COLO829 (cell line): ENCODE measurements around the gene PROB1.
A peak's percentile ranks its signal among the peaks of the same experiment; 100 is the strongest.
"Not testable (repeated sequence)": the region's sequence is repeated elsewhere in the genome, so short reads cannot be mapped to it uniquely, and the experiment has no call there.

Experiments used
- DNase-seq: peaks from one replicate; pipeline ENCODE4 v3.0.0; 2012; ENCODE audit warnings: low spot score

The PROB1 gene

DNA sequence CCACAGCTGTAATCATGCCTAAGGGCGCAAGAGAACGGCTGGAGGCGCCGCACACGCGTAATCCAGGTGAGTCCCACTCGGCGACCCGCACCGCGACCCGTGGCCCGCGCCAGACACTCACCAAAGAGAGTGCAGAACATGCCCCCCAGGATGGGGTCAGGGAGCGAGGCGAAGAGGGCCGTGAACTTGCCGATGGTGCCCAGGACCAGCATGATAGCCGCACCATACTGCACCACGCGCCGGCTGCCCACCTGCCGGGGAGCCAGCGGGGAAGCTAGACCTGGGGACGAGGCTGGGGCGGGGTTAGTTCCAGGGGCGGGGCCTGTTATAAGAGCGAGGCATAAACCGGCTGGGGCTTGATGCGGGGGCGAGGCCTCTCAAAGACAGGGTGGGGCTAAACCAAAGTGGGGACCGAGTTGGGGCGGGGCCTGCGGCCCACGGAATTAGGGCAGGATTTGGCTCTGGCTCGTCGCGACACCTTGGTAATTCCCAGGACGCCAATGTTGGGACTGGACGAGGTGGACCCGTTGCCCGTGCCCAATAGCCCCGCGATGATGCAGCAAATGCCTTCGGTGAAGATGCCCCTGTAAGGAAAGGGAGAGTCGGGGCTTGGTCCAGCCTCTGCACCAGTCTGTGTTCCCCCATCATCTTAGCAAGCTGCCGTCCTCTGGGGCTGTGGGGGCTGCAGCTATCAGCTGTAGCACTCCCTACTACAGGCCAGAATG lies 16.6 kb downstream of the PROB1 start:
- no peak for DNase-seq

DNA sequence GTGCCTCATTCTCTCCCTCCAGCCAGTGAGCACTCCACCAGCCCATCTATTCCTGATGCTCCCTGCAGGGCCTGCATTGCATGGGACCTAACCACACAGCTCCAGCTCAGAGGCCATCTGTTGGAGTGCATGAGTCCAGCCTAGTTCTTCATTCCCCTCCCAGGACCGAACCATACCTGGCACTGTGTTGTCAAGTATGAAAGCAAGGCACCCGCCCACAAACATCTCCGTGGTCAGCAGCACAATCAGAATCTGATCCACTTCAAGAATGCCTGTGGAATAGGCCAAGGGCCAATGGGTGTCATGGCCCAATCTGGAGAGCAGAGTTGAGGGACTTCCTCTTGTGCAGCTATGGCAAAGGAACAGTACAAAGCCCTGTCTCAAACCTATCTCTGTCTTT lies 17.7 kb downstream of the PROB1 start:
- no peak for DNase-seq

- no peak for DNase-seq
Measured at GRCh38 chr5:139376364-139376763, 18.5 kb downstream of the PROB1 start.

GRCh38 chr5:139374909-139375308 lies 20.0 kb downstream of the PROB1 start:
- no peak for DNase-seq

DNA sequence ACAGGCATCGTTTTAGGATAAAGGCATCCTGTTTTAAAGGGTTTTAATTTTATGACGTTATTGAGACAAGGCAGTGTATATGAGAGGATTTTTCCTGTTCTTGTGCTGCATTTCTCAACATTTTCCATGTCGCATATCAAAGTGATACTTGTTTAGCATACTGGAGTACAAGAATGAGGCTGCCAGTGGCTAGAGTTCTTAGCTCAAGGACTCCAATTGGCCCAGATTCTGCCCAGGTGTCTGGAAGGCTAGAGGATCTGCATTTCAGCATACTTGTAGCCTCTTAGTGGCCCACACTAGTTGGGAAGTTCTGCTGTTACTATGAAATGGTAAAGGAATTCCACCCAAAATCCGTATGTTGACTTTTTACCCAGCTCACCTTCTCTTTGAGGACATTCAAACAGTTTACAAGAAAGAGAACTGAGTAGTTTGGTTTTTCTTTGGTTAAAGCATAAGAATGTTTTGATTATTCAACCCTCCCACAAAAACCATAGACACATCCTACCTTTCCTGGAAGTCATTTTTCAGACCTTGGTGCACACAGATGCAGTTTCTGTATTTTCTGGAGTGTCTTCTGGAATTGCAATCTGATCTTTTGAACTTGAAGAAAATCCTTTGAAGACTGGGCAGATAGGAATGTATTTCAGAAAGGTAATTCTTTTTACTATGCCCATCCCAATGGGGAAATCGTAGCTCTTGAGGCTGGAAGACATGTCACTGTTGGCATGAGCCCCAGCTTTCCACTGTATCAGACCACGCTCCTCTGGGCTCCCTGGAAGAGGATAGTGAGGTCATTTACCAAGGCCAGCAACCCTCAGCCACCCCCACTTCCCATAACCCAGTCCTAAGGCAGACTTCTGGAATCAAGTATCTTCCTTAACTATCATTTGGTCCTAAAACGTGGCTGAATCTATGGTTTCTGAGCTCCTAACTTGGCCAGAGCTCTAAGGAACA lies 23.1 kb downstream of the PROB1 start:
- DNase-seq, result no peak

- DNase-seq, result no peak
Measured at GRCh38 chr5:139369181-139369580, 25.7 kb downstream of the PROB1 start.

DNA sequence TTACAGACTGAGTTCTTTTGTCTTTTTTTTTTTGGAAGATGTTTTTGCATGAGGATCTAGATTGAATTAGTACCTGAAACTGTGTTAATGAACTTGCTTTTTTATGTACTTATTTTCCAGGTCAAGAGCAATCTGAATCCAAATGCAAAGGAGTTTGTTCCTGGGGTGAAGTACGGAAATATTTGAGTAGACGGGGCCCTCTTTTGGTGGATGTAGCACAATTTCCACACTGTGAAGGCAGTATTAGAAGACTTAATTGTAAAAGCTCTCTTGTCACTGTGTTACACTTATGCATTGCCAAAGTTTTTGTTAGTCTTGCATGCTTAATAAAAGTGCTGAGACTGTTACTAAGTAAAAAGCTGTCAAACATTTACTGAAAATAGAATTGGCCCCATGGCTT lies 26.3 kb downstream of the PROB1 start:
- no peak for DNase-seq

DNA sequence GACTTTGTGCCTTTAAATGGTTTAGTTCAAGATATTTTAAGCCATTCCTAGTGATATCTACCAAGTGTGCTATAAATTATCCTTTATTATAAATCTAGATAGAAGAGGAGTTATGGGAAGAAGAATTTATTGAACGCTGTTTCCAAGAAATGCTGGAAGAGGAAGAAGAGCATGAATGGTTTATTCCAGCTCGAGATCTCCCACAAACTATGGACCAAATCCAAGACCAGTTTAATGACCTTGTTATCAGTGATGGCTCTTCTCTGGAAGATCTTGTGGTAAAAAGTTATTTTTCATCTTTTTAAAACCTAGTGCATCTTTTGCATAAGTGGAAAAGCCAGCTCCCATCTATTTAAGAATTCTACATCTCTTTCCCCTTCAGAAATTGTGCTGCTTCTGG lies 30.4 kb downstream of the PROB1 start:
- DNase-seq, result no peak

DNA sequence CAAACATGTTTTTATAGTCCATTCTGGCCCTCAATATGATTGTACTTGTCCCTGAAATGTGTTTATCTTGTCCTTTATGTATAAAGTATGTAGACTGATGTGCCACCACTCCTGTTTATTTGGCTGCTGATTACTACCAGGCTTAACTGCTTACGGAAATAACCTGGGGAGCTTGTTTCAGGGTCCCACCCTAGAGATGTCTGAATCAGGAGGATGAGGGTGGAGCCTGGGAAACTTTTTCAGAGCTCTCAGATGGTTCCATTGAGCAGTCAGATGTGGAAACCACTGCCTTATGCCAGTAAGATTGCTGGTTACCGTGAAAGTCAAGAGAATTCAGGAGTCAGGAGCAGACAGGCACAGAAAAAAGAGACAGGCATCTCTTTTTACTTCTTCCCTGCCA lies 31.0 kb downstream of the PROB1 start:
- no peak for DNase-seq

- DNase-seq, result no peak
Measured at GRCh38 chr5:139361835-139362429, 33.0 kb downstream of the PROB1 start.

GRCh38 chr5:139360384-139360783 lies 34.5 kb downstream of the PROB1 start:
- DNase-seq, result no peak

GRCh38 chr5:139358064-139358463 lies 36.8 kb downstream of the PROB1 start:
- no peak for DNase-seq

DNA sequence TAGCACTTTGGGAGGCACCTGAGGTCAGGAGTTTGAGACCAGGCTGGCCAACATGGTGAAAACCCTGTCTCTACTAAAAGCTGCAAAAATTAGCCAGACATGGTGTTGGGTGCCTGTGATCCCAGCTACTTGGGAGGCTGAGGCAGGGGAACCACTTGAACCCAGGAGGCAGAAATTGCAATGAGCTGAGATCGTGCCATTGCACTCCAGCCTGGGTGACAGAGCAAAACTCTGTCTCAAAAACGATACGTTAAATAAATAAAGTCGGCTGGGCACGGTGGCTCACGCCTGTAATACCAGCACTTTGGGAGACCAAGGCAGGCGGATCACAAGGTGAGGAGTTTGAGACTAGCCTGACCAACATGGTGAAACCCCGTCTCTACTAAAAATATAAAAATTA lies 39.0 kb downstream of the PROB1 start:
- DNase-seq, result not testable (repeated sequence)

GRCh38 chr5:139354186-139354585 lies 40.7 kb downstream of the PROB1 start:
- no peak for DNase-seq

DNA sequence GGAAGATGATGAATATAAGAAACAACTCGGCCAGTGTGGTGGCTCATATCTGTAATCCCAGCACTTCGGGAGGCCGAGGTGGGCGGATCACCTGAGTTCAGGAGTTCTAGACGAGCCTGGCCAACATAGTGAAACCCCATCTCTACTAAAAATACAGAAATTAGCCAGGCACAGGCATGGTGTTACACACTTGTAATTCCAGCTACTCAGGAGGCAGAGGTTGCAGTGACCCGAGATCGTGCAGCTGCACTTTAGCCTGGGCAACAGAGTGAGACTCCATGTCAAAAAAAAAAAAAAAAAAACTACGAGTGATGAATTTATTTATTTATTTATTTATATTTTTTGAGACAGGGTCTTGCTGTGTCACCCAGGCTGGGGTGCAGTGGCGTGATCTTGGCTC lies 47.0 kb downstream of the PROB1 start:
- not testable (repeated sequence) for DNase-seq

DNA sequence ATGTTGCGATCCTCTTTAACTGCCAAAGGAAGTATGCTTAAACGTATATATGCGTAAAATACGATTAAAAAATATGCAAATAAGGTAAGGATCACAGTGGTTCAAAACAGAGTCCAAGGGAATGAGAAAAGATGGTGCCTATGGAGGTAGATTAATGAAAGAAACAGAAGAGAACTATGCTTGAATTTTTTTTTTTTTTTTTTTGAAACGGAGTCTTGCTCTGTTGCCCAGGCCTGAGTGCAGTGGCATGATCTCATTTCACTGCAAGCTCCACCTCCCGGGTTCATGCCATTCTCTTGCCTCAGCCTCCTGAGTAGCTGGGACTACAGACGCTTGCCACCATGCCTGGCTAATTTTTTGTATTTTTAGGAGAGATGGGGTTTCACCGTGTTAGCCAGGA lies 49.5 kb downstream of the PROB1 start:
- DNase-seq, result not testable (repeated sequence)

GRCh38 chr5:139344177-139344576 lies 50.7 kb downstream of the PROB1 start:
- no peak for DNase-seq

DNA sequence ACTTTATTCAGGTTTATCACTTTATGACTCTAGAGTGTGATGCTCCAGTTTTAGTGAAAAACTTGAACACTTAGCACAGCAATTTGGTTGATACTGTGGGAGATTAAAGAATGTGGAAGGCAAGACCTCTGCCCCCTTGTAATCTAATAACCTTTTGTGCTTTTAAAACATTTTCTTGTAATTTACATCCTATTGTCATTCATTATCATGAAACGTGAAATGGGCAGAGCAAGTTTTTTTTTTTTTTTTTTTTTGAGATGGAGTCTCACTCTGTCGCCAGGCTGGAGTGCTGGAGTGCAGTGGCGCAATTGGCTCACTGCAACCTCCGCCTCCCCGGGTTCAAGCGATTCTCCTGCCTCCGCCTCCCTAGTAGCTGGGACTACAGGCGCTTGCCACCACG lies 51.4 kb downstream of the PROB1 start:
- no peak for DNase-seq

- DNase-seq, result no peak
Measured at GRCh38 chr5:139342423-139342723, 52.5 kb downstream of the PROB1 start.

DNA sequence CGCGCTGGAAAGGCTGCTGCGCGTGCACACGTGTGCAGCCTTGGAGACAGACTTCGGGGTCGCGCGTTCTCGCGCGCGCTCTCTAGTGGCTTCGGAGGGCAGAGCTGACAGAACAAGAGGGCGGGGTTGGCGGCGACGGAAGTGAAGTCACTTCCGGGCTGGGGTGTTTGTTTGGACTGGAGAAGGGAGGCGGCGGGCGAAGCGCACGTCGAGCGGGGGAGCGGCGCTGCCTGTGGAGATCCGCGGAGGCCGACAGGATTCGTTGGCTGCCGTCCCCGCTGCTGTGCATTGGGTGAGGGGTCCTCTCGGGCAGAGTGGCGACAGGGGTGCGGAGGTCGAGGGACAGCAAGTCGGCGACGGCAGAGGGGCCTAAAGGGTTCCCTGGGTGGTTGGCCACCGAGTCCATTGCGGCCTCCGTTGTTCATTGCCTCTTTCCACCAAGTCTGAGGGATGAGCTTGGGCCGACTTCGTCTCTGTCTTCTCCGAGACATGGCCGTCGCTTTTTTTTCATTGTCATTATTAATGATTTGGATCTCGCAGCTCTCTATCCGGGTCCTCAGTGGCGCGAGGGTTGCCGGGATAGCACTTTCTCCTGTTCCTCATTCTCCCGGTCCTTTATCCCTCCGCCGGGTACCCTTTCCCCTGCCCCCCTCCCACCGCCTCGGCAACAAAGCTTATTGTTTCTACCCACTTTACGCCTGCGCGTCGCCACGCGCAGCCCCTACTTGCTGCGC lies 53.0 kb downstream of the PROB1 start, which contains the start of gene PAIP2:
Gene PAIP2 (plus strand): TSS at position 166 of the 734 bp plus-strand sequence. CDS start 21,931 bp downstream, outside the sequence.
- DNase-seq, result peak; percentile 74

GRCh38 chr5:139341187-139341688 lies 53.7 kb downstream of the PROB1 start:
- no peak for DNase-seq
